Adrenal gland (tissue), 5 donors: ENCODE data around the gene ZNF593OS.

ENCODE experiments used
- CTCF ChIP-seq, 6 experiments: fragments of 450-650 bp in 4 of 6; fragments of 200-600 bp in 2 of 6; sonication (generic) in 1 of 6; IDR thresholded peaks; 1 replicate in 5 of 6; 2 replicates in 1 of 6; pipeline versions ENCODE4 v1.5.1 to v1.8.0; 2016 to 2021; ENCODE audit warnings: antibody characterized with exemption in 6 of 6, mild to moderate bottlenecking in 2 of 6, moderate library complexity in 1 of 6
- POLR2A ChIP-seq, 2 donors: fragments of 450-650 bp; IDR thresholded peaks; one replicate each; pipeline ENCODE4 v1.6.1; 2017; ENCODE audit warnings: antibody characterized with exemption in 2 of 2, mild to moderate bottlenecking in 2 of 2, moderate library complexity in 1 of 2
- donor health status: DM: no; HTN: no; CAD: no.

- no peak for TF ChIP-seq CTCF (IDR thresholded peaks at IDR 0.05)
- no peak for TF ChIP-seq POLR2A (IDR thresholded peaks at IDR 0.05)
Observed at GRCh38 chr1:26188477-26188876, 16.8 kb upstream of the ZNF593OS start.
